C4-2B (cell line): ENCODE data around the gene NF1.

Source experiments
- CTCF ChIP-seq: fragments of 450-650 bp; conservative IDR thresholded peaks from 2 replicates; pipeline ENCODE4 v1.5.1; 2017; ENCODE audit warnings: mild to moderate bottlenecking
- ZFX ChIP-seq: fragments of 450-650 bp; IDR thresholded peaks from 2 replicates; pipeline ENCODE4 v1.6.1; 2017

- TF ChIP-seq CTCF (no peak), ZFX (no peak)
These were observed 178.7 kb downstream of the NF1 start for GRCh38 chr17:31273516-31273915.
